Common myeloid progenitor, CD34-positive (primary cell): ENCODE results near the gene BICDL1.

Experiments used
- CTCF ChIA-PET: fragments of 350-600 bp; sonication (Branson Sonifier 250); formaldehyde crosslinking; loops from one replicate; lab custom pipeline; 2021; ENCODE audit warnings: antibody characterized with exemption; lab: Charles Lee
- POLR2A ChIA-PET: fragments of 350-600 bp; sonication (Branson Sonifier 250); formaldehyde crosslinking; loops from one replicate; lab custom pipeline; 2021; ENCODE audit warnings: antibody characterized with exemption; lab: Charles Lee
- DNase-seq, 3 donors: peaks; one replicate each; pipeline versions ENCODE4 v3.0.0 to v3.0.0-alpha.2; 2013
- H3K27ac ChIP-seq, 2 experiments: 1 replicate in 1 of 2; 2 replicates in 1 of 2; pipeline ENCODE4 v1.7.0; 2013; ENCODE audit warnings: inconsistent platforms in 2 of 2, low read length in 2 of 2, mild to moderate bottlenecking in 2 of 2, low read depth in 1 of 2, moderate library complexity in 1 of 2; ENCODE audit not compliant: severe bottlenecking in 2 of 2, insufficient read depth in 1 of 2, poor library complexity in 1 of 2
- H3K27me3 ChIP-seq, 5 experiments: replicated peaks in 2 of 5; 1 replicate in 3 of 5; 2 replicates in 2 of 5; pipeline versions ENCODE4 v1.6.1 to v1.7.0; 2013; ENCODE audit warnings: low read length in 4 of 5, mild to moderate bottlenecking in 2 of 5, moderate library complexity in 2 of 5, inconsistent platforms in 1 of 5; ENCODE audit not compliant: insufficient read depth in 5 of 5, control insufficient read depth in 4 of 5
- H3K36me3 ChIP-seq, 4 experiments: 1 replicate in 2 of 4; 2 replicates in 2 of 4; pipeline versions ENCODE4 v1.6.1 to v1.7.0; 2013; ENCODE audit warnings: low read length in 3 of 4, control low read depth in 1 of 4, mild to moderate bottlenecking in 1 of 4; ENCODE audit not compliant: control insufficient read depth in 4 of 4, insufficient read depth in 4 of 4
- H3K4me1 ChIP-seq, 4 experiments: 1 replicate in 3 of 4; 2 replicates in 1 of 4; pipeline versions ENCODE4 v1.6.1 to v1.7.1; 2013; ENCODE audit warnings: low read length in 3 of 4, mild to moderate bottlenecking in 3 of 4, control low read depth in 1 of 4, inconsistent platforms in 1 of 4, moderate library complexity in 1 of 4; ENCODE audit not compliant: control insufficient read depth in 4 of 4, insufficient read depth in 4 of 4; ENCODE audit errors: control extremely low read depth in 1 of 4
- H3K4me3 ChIP-seq, 7 experiments: 1 replicate in 4 of 7; 2 replicates in 3 of 7; pipeline versions ENCODE4 v1.5.1 to v1.7.0; 2013; ENCODE audit warnings: mild to moderate bottlenecking in 7 of 7, low read length in 6 of 7, moderate library complexity in 6 of 7, inconsistent platforms in 2 of 7, low read depth in 2 of 7, control low read depth in 1 of 7; ENCODE audit not compliant: insufficient read depth in 4 of 7, control insufficient read depth in 1 of 7; ENCODE audit errors: extremely low read depth in 1 of 7
- H3K9me3 ChIP-seq, 5 experiments: 1 replicate in 4 of 5; 2 replicates in 1 of 5; pipeline versions ENCODE4 v1.6.1 to v1.7.1; 2013; ENCODE audit warnings: low read length in 4 of 5, mild to moderate bottlenecking in 2 of 5, inconsistent platforms in 1 of 5, low read depth in 1 of 5, moderate library complexity in 1 of 5; ENCODE audit not compliant: control insufficient read depth in 4 of 5, insufficient read depth in 2 of 5; ENCODE audit errors: control extremely low read depth in 1 of 5
- WGBS: methylation state at CpG from one replicate; pipeline ENCODE4 v1.1.5; 2013; ENCODE audit not compliant: insufficient coverage; 5-methylcytosine and 5-hydroxymethylcytosine counted together

Gene BICDL1

DNA sequence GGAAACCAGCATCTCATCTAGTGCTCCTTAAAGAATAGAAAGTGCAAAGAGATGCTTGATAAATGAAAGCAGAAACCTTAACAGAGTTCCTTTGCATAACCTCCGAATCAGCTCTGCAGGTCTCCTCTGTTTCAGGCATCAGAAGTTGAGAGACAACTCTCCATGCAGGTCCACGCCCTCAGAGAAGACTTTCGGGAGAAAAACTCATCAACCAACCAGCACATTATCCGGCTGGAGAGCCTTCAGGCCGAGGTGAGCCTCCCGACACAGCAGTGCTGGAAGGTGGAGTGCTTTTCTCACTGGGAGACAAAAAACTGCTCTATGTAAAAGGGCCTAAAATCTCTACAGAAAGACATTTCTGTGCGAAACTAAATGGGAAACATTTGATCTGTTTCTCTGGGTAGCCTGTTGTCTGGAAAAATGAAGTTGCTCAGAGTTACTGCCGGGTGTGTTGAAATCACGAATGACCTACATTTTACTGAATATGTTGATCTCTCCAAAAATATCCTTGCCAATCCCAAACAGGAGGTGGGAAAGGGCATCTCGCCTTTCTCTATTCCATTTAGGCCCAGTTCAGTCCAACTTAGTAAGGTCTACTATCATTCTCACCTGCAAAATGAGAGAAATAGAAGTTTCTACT, 72.7 kb downstream of the BICDL1 start:
- POLR2A ChIA-PET: no interaction called here
- no peak for DNase-seq
- no peaks in the 10 kb centered on the region for H3K4me1 ChIP-seq
- CTCF ChIA-PET: no interaction called here
- no peak overlapping the region for H3K27ac ChIP-seq
- no peak overlapping the region for H3K4me3 ChIP-seq
- 100% methylated on average over 4 of the region's 10 CpGs for WGBS
- no peaks in the 10 kb centered on the region for H3K36me3 ChIP-seq
- no peaks in the 10 kb centered on the region for H3K9me3 ChIP-seq
- H3K27me3 ChIP-seq: peaks cover 0 to 13% (median 0%) of the 10 kb centered on the region in 5 experiments

DNA sequence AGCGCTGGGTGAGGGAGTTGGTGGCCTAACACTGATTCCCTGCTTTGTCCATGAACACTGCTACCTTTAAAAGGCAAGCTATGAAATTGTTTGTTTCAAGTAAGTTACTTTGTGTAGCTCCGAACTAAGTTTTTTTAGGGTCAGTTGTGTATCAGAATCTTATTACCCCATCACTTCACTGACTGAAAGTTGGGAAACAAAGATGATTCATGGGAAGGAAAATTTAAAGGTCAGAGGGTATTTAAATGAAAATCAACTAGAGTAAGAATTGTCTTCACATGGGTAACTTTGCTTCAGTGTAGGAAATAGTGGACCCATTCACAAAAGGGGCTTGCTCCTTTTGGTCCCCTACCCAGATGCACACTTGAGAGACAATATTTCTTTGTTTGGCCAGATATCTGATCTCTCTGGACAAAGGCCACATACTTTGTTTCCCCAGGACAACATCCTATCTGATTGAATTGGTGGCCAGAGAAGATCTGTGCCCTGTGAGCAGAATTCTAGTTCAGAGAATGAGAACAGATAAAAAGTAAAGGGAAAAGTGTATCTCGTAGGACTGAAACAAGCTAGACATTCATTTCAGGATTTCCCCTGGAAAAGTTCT, 74.0 kb downstream of the BICDL1 start:
- Histone ChIP-seq H3K36me3 (no peaks in the 10 kb centered on the region), H3K27me3 (peaks cover 0 to 13% (median 0%) of the 10 kb centered on the region in 5 experiments), H3K27ac (no peak overlapping the region), H3K4me1 (no peaks in the 10 kb centered on the region), H3K4me3 (no peak overlapping the region), H3K9me3 (no peaks in the 10 kb centered on the region)
- DNase-seq: no peak
- WGBS: 94% methylated on average over 2 of the region's 3 CpGs
- ChIA-PET POLR2A (no interaction called here), CTCF (interaction anchor here (1.0 kb wide), 1 partner anchor 9 kb away, joined by 3 read pairs; no protein-coding TSS in a partner anchor)

DNA sequence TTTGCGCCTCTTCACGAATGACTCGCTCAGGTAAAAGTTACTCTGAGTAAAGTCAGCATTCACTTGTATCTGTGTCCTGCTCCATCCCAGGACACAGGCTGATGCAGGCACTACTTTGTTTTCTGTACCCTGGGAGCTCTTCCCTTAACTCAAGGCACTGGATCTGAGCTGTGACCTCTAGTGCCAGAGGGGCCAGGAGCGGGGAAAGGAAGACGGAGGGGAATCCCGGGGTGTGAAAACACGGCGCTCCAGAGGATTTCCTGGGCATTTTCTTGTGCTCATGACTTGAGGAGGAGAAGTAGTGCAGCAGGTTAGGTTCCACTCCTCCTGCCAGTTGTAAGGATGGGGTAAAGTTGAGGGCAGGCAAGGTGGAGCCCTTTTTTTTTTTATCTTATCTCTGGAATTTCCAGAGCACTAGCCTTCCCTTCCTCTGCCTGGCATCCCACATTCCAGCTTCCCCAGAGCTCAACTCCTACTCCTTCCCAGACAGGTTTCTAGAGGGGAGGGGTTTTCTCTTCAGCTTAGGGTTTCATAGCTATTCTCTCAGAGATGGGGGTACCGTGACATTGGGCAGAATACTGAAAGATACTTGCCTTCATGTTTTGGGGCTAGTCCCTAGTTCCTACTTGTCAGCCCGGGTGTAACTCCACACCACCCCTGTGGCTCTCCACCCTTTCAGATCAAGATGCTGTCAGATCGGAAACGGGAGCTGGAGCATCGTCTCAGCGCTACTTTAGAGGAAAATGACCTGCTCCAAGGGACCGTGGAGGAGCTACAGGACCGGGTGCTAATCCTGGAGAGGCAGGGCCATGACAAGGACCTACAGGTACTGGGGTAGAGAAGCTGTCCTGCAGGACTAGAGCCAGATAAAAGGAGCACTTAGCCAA, 75.3 kb downstream of the BICDL1 start:
- Histone ChIP-seq H3K27me3 (peaks cover 0 to 13% (median 0%) of the 10 kb centered on the region in 5 experiments), H3K36me3 (no peaks in the 10 kb centered on the region), H3K27ac (no peak overlapping the region), H3K9me3 (no peaks in the 10 kb centered on the region), H3K4me3 (no peak overlapping the region), H3K4me1 (no peaks in the 10 kb centered on the region)
- ChIA-PET POLR2A (no interaction called here), CTCF (interaction anchor here (1.0 kb wide), 1 partner anchor 8 kb away, joined by 3 read pairs; no protein-coding TSS in a partner anchor)
- 94% methylated on average over 16 of the region's 16 CpGs for WGBS
- no peak for DNase-seq

DNA sequence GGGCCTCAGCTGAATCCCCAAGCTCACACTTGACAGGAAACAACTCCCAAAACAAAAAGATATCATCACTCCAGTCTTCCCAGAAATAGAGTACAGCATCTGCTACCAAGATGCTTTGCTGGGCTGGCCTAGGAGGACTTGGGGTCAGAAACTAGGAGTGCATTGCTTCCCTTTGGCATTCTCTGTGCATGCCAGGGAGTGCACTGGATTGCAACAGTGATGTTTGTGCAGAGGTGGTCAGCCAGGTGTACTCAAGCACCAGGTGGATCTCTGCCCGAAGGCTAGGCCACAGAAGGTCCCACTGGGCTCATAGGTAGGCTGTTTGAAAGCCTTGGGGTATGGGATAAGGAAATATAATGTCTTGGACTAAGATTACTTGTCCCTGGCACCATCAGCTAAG, 76.4 kb downstream of the BICDL1 start:
- 89% methylated on average over 1 of the region's 1 CpG for WGBS
- ChIA-PET POLR2A (no interaction called here), CTCF (no interaction called here)
- no peaks in the 10 kb centered on the region for H3K36me3 ChIP-seq
- no peak overlapping the region for H3K4me3 ChIP-seq
- H3K27ac ChIP-seq: no peak overlapping the region
- H3K9me3 ChIP-seq: no peaks in the 10 kb centered on the region
- no peaks in the 10 kb centered on the region for H3K4me1 ChIP-seq
- DNase-seq: no peak
- peaks cover 0 to 13% (median 0%) of the 10 kb centered on the region in 5 experiments for H3K27me3 ChIP-seq

DNA sequence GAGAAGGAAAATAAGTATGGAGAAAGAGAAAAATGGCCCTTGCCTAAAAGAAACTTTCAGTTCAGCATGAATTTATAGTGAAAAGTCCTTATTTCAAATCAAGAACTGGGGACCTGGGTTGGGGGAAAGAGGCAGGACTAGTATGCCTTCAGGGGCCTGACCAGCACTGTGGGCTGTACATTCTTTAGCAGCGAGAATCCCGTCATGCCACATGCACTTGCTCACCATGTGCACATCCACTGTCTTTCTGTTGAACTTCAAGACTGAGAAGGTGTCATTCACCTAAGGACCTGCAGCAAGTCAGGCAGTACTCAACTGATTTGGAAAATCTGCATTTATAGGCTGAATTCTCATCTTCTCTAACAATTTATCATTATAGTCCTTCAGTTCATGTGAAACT, 77.3 kb downstream of the BICDL1 start:
- CTCF ChIA-PET: interaction anchor here (1.1 kb wide), 1 partner anchor 9 kb away, joined by 4 read pairs; no protein-coding TSS in a partner anchor
- no peaks in the 10 kb centered on the region for H3K9me3 ChIP-seq
- 100% methylated on average over 2 of the region's 2 CpGs for WGBS
- POLR2A ChIA-PET: no interaction called here
- H3K4me1 ChIP-seq: no peaks in the 10 kb centered on the region
- no peak overlapping the region for H3K4me3 ChIP-seq
- peaks cover 0 to 13% (median 0%) of the 10 kb centered on the region in 5 experiments for H3K27me3 ChIP-seq
- no peak overlapping the region for H3K27ac ChIP-seq
- no peaks in the 10 kb centered on the region for H3K36me3 ChIP-seq
- no peak for DNase-seq

DNA sequence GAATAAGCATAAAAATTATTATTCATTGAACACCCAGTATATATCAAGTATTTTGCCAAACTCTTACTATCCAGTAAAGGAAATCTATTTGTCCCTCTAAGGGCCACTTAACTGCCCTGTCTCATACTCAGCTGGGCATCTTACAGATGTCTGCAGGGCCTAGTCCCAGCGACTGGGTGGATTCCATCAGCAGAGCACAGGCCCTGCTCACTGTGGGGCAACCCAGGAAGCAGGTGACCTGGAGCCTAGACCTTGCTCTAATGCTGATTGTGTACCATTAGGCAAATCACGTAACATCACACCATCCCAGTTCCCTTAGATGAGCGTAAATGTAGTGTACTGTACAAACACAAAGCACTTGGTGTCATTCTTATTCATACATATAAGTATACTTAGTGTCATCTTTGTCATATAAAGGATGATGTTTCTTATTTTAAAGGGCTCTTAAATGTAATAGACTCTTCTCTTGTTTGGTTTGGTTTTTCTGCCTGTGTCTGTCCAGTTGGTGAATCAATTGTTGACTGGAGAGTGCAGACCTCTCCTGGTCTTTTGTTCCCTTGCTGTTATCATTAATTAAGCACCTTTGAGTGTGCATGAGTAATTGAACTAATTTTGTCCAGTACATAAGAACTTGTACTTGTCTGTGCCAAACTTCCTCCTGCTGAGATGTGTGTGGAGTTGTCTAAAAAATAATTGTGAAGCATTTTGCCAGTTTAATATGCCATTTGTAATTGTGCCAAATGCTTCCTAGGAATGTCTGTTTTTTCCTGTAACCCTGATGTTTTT, 78.2 kb downstream of the BICDL1 start:
- ChIA-PET CTCF (interaction anchor here (1.1 kb wide), 1 partner anchor 8 kb away, joined by 4 read pairs; no protein-coding TSS in a partner anchor), POLR2A (no interaction called here)
- Histone ChIP-seq H3K27ac (no peak overlapping the region), H3K4me1 (no peaks in the 10 kb centered on the region), H3K27me3 (peaks cover 0 to 11% (median 0%) of the 10 kb centered on the region in 5 experiments), H3K36me3 (no peaks in the 10 kb centered on the region), H3K4me3 (no peak overlapping the region), H3K9me3 (no peaks in the 10 kb centered on the region)
- 100% methylated on average over 1 of the region's 3 CpGs for WGBS
- no peak for DNase-seq
